ENCODE results near the gene CARM1.
"Not testable (repeated sequence)": the region's sequence is repeated elsewhere in the genome, so short reads cannot be mapped to it uniquely, and the experiment has no call there.

CARM1 gene

GRCh38 chr19:10848230-10848856 is 23.0 kb upstream of the CARM1 start, which contains the start of gene C19orf38:
TSS of gene C19orf38 (plus strand) at chr19:10848415. CDS start at chr19:10848509, 94 bp downstream.
- DNase-seq, result no peak

- no peak for DNase-seq
Measured at GRCh38 chr19:10850631-10851030, 20.7 kb upstream of the CARM1 start.

- DNase-seq, result no peak
Measured at GRCh38 chr19:10852098-10852800, 19.1 kb upstream of the CARM1 start.

GRCh38 chr19:10852941-10853340 is 18.4 kb upstream of the CARM1 start:
- DNase-seq, result no peak

GRCh38 chr19:10854350-10855089 is 16.8 kb upstream of the CARM1 start:
- no peak for DNase-seq

- no peak for DNase-seq
Measured at GRCh38 chr19:10855879-10856522, 15.4 kb upstream of the CARM1 start.

- not testable (repeated sequence) for DNase-seq
Measured at GRCh38 chr19:10856899-10857298, 14.5 kb upstream of the CARM1 start.

- no peak for DNase-seq
Measured at GRCh38 chr19:10858204-10858828, 13.0 kb upstream of the CARM1 start.

- DNase-seq, result no peak
Measured at GRCh38 chr19:10861103-10861651, 10.2 kb upstream of the CARM1 start.

- DNase-seq, result no peak
Measured at GRCh38 chr19:10862561-10863106, 8.7 kb upstream of the CARM1 start.

- no peak for DNase-seq
Measured at GRCh38 chr19:10863107-10863717, 8.1 kb upstream of the CARM1 start.

GRCh38 chr19:10864538-10864899 is 6.8 kb upstream of the CARM1 start:
- DNase-seq, result peak; percentile 67

GRCh38 chr19:10866495-10866894 is 4.9 kb upstream of the CARM1 start:
- no peak for DNase-seq

GRCh38 chr19:10868872-10869547 is 2.3 kb upstream of the CARM1 start:
- no peak for DNase-seq

- DNase-seq, result not testable (repeated sequence)
Measured at GRCh38 chr19:10869872-10870311, 1.5 kb upstream of the CARM1 start.

- DNase-seq, result no peak
Measured at GRCh38 chr19:10870501-10870954, 825 bp upstream of the CARM1 start.

- DNase-seq, result peak; percentile 23
Measured at GRCh38 chr19:10871711-10872545, 575 bp downstream of the CARM1 start.

GRCh38 chr19:10872546-10873107 is 1.3 kb downstream of the CARM1 start:
- DNase-seq, result no peak

GRCh38 chr19:10874024-10874423 is 2.7 kb downstream of the CARM1 start:
- DNase-seq, result no peak

Measured in activated effector memory CD4-positive, alpha-beta T cell treated with Interleukin-2 at 50 U/mL for 16 hours (primary cell).